H9 (cell line): ENCODE results near the gene DUOXA1. TPM values are rescaled to one million over a fixed set of nuclear protein-coding genes. Genes with fewer than 3 reads are reported as not detected.

Source experiments
- DNase-seq: peaks from one replicate; pipeline ENCODE4 v3.0.0-alpha.2; 2017
- H2AFZ ChIP-seq: one replicate; pipeline ENCODE4 v1.6.1; 2013; ENCODE audit warnings: mild to moderate bottlenecking, low read length, control low read depth, moderate library complexity
- H2AK5ac ChIP-seq: 2 replicates; pipeline ENCODE4 v1.6.1; 2013; ENCODE audit warnings: low read length, control low read depth, mixed read lengths; ENCODE audit not compliant: insufficient read length
- H2BK120ac ChIP-seq: one replicate; pipeline ENCODE4 v1.6.1; 2013; ENCODE audit warnings: low read depth, mild to moderate bottlenecking, low read length, control low read depth, inconsistent platforms; ENCODE audit not compliant: poor library complexity, severe bottlenecking
- H2BK12ac ChIP-seq: 2 replicates; pipeline ENCODE4 v1.6.1; 2013; ENCODE audit warnings: low read length, control low read depth, mixed read lengths, low read depth; ENCODE audit not compliant: insufficient read length
- H2BK15ac ChIP-seq: 2 replicates; pipeline ENCODE4 v1.6.1; 2013; ENCODE audit warnings: low read depth, low read length, control low read depth
- H2BK20ac ChIP-seq: one replicate; pipeline ENCODE4 v1.6.1; 2013; ENCODE audit warnings: low read depth, mild to moderate bottlenecking, low read length, control low read depth, inconsistent platforms; ENCODE audit not compliant: poor library complexity, severe bottlenecking
- H2BK5ac ChIP-seq: 2 replicates; pipeline ENCODE4 v1.6.1; 2013; ENCODE audit warnings: low read length, control low read depth, mixed read lengths; ENCODE audit not compliant: insufficient read length
- H3K14ac ChIP-seq: 2 replicates; pipeline ENCODE4 v1.6.1; 2013; ENCODE audit warnings: low read length, control low read depth; ENCODE audit not compliant: insufficient read depth
- H3K18ac ChIP-seq: 2 replicates; pipeline ENCODE4 v1.6.1; 2013; ENCODE audit warnings: low read depth, mild to moderate bottlenecking, mixed read lengths, low read length, control low read depth; ENCODE audit not compliant: insufficient read length
- H3K23ac ChIP-seq: 2 replicates; pipeline ENCODE4 v1.6.1; 2013; ENCODE audit warnings: low read length, control low read depth, mixed read lengths, low read depth; ENCODE audit not compliant: insufficient read length
- H3K23me2 ChIP-seq: 2 replicates; pipeline ENCODE4 v1.6.1; 2013; ENCODE audit warnings: low read depth, mild to moderate bottlenecking, mixed read lengths, low read length, control low read depth; ENCODE audit not compliant: insufficient read length, poor library complexity, severe bottlenecking
- H3K27ac ChIP-seq: 2 replicates; pipeline ENCODE4 v1.5.1; 2013; ENCODE audit warnings: low read length, control low read depth, mixed read lengths, low read depth; ENCODE audit not compliant: insufficient read length
- H3K27me3 ChIP-seq: 2 replicates; pipeline ENCODE4 v1.6.1; 2013; ENCODE audit warnings: low read length, control low read depth, inconsistent platforms; ENCODE audit not compliant: insufficient read depth
- H3K4ac ChIP-seq: 2 replicates; pipeline ENCODE4 v1.6.1; 2013; ENCODE audit warnings: low read depth, mild to moderate bottlenecking, control low read depth, inconsistent platforms, low read length, moderate library complexity
- H3K4me1 ChIP-seq: 2 replicates; pipeline ENCODE4 v1.6.1; 2013; ENCODE audit warnings: low read length, control low read depth, inconsistent platforms; ENCODE audit not compliant: insufficient read depth
- H3K4me2 ChIP-seq: 2 replicates; pipeline ENCODE4 v1.6.1; 2013; ENCODE audit warnings: low read length, control low read depth, mixed read lengths; ENCODE audit not compliant: insufficient read length, insufficient read depth
- H3K56ac ChIP-seq: 2 replicates; pipeline ENCODE4 v1.6.1; 2013; ENCODE audit warnings: low read depth, mild to moderate bottlenecking, mixed read lengths, low read length, control low read depth; ENCODE audit not compliant: insufficient read length
- H3K79me1 ChIP-seq: 2 replicates; pipeline ENCODE4 v1.6.1; 2013; ENCODE audit warnings: low read depth, mild to moderate bottlenecking, moderate library complexity, low read length, control low read depth, inconsistent platforms; ENCODE audit not compliant: insufficient read depth, poor library complexity, severe bottlenecking
- H3K79me2 ChIP-seq: 2 replicates; pipeline ENCODE4 v1.6.1; 2013; ENCODE audit warnings: low read length, control low read depth, inconsistent platforms; ENCODE audit not compliant: insufficient read depth
- H3K9ac ChIP-seq: 2 replicates; pipeline ENCODE4 v1.6.1; 2013; ENCODE audit warnings: low read length, control low read depth, mixed read lengths; ENCODE audit not compliant: insufficient read length; ENCODE audit errors: extremely low read depth
- H3K9me3 ChIP-seq: one replicate; pipeline ENCODE4 v1.6.1; 2013; ENCODE audit warnings: low read depth, low read length, inconsistent platforms; ENCODE audit not compliant: control insufficient read depth
- H3T11ph ChIP-seq: one replicate; pipeline ENCODE4 v1.6.1; 2013; ENCODE audit warnings: mild to moderate bottlenecking, low read length, control low read depth, inconsistent platforms
- H4K20me1 ChIP-seq: one replicate; pipeline ENCODE4 v1.6.1; 2013; ENCODE audit not compliant: control insufficient read depth, insufficient read length, insufficient read depth
- H4K5ac ChIP-seq: 2 replicates; pipeline ENCODE4 v1.6.1; 2013; ENCODE audit warnings: low read depth, mild to moderate bottlenecking, mixed read lengths, low read length, control low read depth; ENCODE audit not compliant: insufficient read length
- H4K8ac ChIP-seq: replicated peaks from 2 replicates; pipeline ENCODE4 v1.6.1; 2013; ENCODE audit warnings: low read length, control low read depth, mixed read lengths, low read depth; ENCODE audit not compliant: insufficient read length
- H4K91ac ChIP-seq: 2 replicates; pipeline ENCODE4 v1.6.1; 2013; ENCODE audit warnings: low read depth, mild to moderate bottlenecking, moderate library complexity, mixed read lengths, low read length, control low read depth; ENCODE audit not compliant: insufficient read length
- H3K27ac Mint-ChIP-seq, 3 experiments: 2 replicates in 2 of 3; 3 replicates in 1 of 3; pipeline ENCODE4 v1.8.0; 2020 to 2021; ENCODE audit warnings: mixed read lengths in 3 of 3, mild to moderate bottlenecking in 1 of 3, moderate library complexity in 1 of 3
- H3K27me3 Mint-ChIP-seq: 2 replicates; pipeline ENCODE4 v1.8.0; 2021; ENCODE audit warnings: low read depth, mild to moderate bottlenecking, moderate library complexity, mixed read lengths
- H3K36me3 Mint-ChIP-seq, 3 experiments: 2 replicates in 2 of 3; 3 replicates in 1 of 3; pipeline ENCODE4 v1.8.0; 2020 to 2021; ENCODE audit warnings: low read depth in 3 of 3, mixed read lengths in 3 of 3; ENCODE audit not compliant: insufficient read depth in 1 of 3
- H3K4me1 Mint-ChIP-seq, 2 experiments: 2 replicates each; pipeline ENCODE4 v1.8.0; 2020; ENCODE audit warnings: mixed read lengths in 2 of 2
- H3K4me3 Mint-ChIP-seq, 2 experiments: 2 replicates in 1 of 2; 3 replicates in 1 of 2; pipeline ENCODE4 v1.8.0; 2020 to 2021; ENCODE audit warnings: mild to moderate bottlenecking in 2 of 2, mixed read lengths in 2 of 2, moderate library complexity in 1 of 2
- H3K9me3 Mint-ChIP-seq, 2 experiments: 2 replicates in 1 of 2; 3 replicates in 1 of 2; pipeline ENCODE4 v1.8.0; 2020; ENCODE audit warnings: mild to moderate bottlenecking in 2 of 2, mixed read lengths in 2 of 2, moderate library complexity in 1 of 2
- CTCF ChIP-seq: fragments of 200-600 bp; sonication (generic); conservative IDR thresholded peaks from 3 replicates; pipeline ENCODE4 v1.8.0; 2021; ENCODE audit warnings: antibody characterized with exemption, mild to moderate bottlenecking
- WGBS: extraction: QIAGEN DNeasy Blood & Tissue Kit; methylation state at CpG from one replicate; pipeline ENCODE4 v1.1.7; 2013; ENCODE audit warnings: missing lambda C conversion rate, low lambda C conversion rate, mixed read lengths; ENCODE audit not compliant: insufficient read length; ENCODE audit errors: extremely low coverage; 5-methylcytosine and 5-hydroxymethylcytosine counted together
- total RNA-seq: library from RNA; stranded (reverse); gene quantifications from 2 replicates; pipeline ENCODE4 v1.2.1, GENCODE V29; 2021

The DUOXA1 gene
- total RNA-seq, 1 experiment from 2014 or later, result 1.2 TPM

GRCh38 chr15:45174577-45174976, 44.9 kb upstream of the DUOXA1 start:
- no peak overlapping the region for H4K91ac ChIP-seq
- Mint-ChIP-seq H3K4me3 (no peak overlapping the region), H3K4me1 (peaks cover 13 to 15% of the 10 kb centered on the region in 2 experiments), H3K9me3 (no peaks in the 10 kb centered on the region), H3K27ac (no peak overlapping the region; a peak in 1 of 7 replicates), H3K36me3 (peaks cover 28 to 38% (median 30%) of the 10 kb centered on the region in 3 experiments; a peak in 6 of 7 replicates), H3K27me3 (no peaks in the 10 kb centered on the region)
- H3K79me1 ChIP-seq, result no peaks in the 10 kb centered on the region
- no peaks in the 10 kb centered on the region for H3K79me2 ChIP-seq
- no peak overlapping the region for H2BK12ac ChIP-seq
- no peak overlapping the region for H2BK15ac ChIP-seq
- H4K5ac ChIP-seq, result no peak overlapping the region
- DNase-seq, result no peak
- WGBS, result no CpG with 5 or more reads among the region's 2 CpGs
- no peak overlapping the region for H2BK5ac ChIP-seq
- no peak overlapping the region for H2AFZ ChIP-seq
- no peak overlapping the region for H3T11ph ChIP-seq
- H3K9ac ChIP-seq, result no peak overlapping the region
- no peak overlapping the region for H3K4me2 ChIP-seq
- H3K27ac ChIP-seq, result no peak overlapping the region
- H3K14ac ChIP-seq, result no peak overlapping the region
- H3K9me3 ChIP-seq, result no peaks in the 10 kb centered on the region
- H2BK20ac ChIP-seq, result no peak overlapping the region
- H4K8ac ChIP-seq, result no peak overlapping the region
- no peak overlapping the region for H3K23ac ChIP-seq
- H3K4me1 ChIP-seq, result peaks cover 2% of the 10 kb centered on the region
- no peak overlapping the region for H2AK5ac ChIP-seq
- no peak overlapping the region for H2BK120ac ChIP-seq
- H3K27me3 ChIP-seq, result no peaks in the 10 kb centered on the region
- H3K18ac ChIP-seq, result no peak overlapping the region
- no peak for TF ChIP-seq CTCF
- no peak overlapping the region for H3K56ac ChIP-seq
- no peaks in the 10 kb centered on the region for H4K20me1 ChIP-seq
- H3K4ac ChIP-seq, result no peak overlapping the region
- H3K23me2 ChIP-seq, result no peaks in the 10 kb centered on the region
